IPS-NIHi7 (cell line): ENCODE results near the gene TMEM198.
A peak's percentile ranks its signal among the peaks of the same experiment; 100 is the strongest.

Experiments
- DNase-seq: peaks from one replicate; pipeline ENCODE4 v3.0.0; 2012; ENCODE audit warnings: mixed read lengths; ENCODE audit errors: extremely low spot score

Gene TMEM198

DNA sequence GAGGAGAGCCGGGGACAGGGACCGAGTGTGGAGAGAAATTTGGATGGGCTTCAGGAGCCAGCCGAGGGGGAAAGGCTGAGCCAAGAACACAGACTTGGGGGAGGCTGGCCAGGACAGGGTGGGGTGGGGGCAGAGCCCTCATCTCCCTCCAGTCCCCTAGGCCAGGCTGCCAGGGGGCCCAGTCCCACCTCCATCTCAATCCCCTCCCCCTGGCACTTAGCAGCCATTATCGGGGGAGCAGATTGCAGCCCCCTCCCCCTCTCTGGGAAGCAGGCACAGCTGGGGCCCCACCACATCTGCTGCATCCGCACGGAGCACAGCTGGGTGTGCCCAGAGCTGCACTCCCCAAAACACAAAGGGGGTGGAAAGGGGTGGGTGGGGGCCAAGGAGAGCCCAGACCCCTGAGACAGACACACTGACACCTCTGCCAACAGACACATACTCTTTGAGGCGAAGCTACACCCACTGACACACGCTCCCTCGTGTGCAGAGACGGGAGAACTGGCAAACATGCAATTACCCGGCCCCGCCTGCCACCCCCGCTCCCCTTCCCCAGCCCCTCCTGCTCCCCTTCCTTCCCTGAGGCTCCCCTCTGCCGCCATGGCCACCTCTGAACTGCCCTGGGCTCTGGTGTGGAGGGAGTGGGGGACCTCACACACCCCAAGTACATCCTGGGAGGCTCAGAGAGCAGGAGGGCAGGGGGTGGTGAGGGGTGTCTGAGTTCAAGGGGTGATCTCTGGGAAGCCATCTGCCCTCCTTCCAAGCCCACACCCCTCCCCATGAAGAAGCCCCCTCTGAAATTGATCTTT lies 34.7 kb upstream of the TMEM198 start:
- DNase-seq: no peak

- DNase-seq: peak; percentile 80
Measured at GRCh38 chr2:219509780-219510511, 33.9 kb upstream of the TMEM198 start.

DNA sequence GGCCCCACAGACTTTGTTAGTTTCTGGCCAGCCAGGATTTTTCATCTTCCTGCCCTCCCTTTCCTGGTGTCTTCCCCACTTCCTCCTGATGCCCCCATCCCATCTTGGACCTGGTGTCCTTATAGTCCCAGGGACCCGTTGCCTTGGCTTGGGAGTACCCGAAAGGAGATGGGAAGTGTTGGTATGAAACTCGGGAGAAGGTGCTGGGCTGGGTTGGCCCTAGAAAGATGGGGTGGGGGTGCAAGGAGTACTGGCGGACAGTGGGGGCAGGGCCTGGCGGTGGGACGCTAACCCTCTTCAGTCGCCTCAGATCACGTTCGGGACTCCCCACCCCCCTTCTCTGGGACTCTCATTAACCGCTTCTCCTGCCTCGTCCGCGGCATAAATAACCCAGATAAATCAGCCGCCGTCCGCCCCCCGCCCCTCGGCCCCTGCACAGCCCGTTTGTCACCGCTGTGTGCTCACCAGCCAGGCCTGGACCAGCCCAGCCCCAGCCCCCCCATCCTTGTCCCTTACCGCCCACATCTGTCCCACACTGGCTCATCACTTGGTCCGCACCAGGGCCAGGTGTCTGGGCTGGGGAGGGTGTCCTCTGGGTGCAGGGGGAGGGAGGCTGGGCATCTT lies 33.2 kb upstream of the TMEM198 start:
- no peak for DNase-seq

- DNase-seq: no peak
Measured at GRCh38 chr2:219511547-219512325, 32.1 kb upstream of the TMEM198 start.

GRCh38 chr2:219512524-219513216 lies 31.2 kb upstream of the TMEM198 start:
- DNase-seq: no peak

DNA sequence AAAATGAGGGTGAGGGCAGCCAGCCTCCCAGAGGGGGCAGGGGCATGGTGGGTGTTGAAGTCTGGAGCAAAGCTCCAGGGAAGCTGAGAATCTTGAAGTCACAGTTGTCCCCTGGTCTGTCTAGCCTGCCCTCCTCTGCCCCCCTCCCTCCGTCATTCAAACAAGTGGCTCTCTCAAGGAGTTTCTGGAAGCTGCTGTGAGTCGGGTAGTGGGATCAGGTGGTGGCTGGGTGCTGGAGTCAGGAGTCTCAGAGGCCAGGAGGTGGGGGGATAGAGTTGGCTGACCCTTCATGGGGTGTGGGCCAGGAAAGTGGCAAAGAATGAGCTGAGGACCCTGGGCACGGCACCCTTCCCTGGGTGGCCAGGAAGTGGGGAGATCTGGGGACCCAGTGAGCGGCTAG lies 30.0 kb upstream of the TMEM198 start:
- no peak for DNase-seq

GRCh38 chr2:219514196-219514761 lies 29.5 kb upstream of the TMEM198 start, which contains the start of gene ASIC4:
ASIC4 (plus strand) TSS chr2:219514482; CDS start chr2:219514725, 243 bp downstream.
- no peak for DNase-seq

DNA sequence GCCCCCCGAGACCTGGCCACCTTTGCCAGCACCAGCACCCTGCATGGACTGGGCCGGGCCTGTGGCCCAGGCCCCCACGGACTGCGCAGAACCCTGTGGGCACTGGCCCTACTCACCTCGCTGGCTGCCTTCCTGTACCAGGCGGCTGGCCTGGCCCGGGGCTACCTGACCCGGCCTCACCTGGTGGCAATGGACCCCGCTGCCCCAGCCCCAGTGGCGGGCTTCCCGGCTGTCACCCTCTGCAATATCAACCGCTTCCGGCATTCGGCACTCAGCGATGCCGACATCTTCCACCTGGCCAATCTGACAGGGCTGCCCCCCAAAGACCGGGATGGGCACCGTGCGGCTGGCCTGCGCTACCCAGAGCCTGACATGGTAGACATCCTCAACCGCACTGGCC lies 29.0 kb upstream of the TMEM198 start:
- no peak for DNase-seq

GRCh38 chr2:219515874-219516629 lies 27.8 kb upstream of the TMEM198 start:
- DNase-seq: no peak

GRCh38 chr2:219516888-219517287 lies 26.9 kb upstream of the TMEM198 start:
- DNase-seq: no peak

- no peak for DNase-seq
Measured at GRCh38 chr2:219517954-219518778, 25.7 kb upstream of the TMEM198 start.

DNA sequence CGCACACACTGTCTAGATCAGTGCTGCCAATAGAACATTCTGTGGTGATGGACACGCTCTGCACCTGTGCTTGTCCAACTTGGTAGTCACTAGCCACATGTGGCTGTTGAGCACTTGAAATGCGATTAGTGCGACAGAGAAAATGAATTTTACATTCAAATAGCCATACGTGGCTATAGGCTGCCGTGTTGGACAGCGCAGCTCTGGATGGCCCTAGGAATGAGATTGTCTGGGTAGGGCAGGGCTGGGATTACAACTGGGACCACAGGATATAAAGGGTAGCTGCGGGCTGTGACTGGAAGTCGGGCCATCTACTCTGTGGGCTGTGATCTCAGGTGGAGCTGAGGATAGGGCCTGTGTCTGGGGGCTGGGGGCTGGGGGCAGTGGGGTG lies 24.3 kb upstream of the TMEM198 start:
- DNase-seq: no peak

DNA sequence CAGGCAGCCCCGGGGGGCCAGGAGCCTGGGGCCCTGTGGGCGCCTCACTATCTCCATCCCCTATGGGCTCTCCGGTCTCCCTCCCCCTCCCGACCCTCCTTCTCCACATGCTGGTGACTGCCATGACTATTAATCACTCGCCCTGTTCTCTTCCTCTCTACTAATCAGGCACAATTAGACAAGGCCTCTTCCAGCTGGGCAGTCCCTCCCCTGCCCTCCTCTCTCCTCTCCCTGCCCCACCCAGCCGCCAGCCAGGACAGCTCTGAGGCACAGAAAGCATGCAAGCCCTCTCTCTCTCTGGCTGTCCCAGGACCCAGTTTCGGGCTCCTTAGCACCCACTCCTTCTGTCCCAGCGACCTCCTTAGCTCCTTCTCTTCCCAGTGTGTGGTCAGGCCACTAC lies 23.7 kb upstream of the TMEM198 start:
- no peak for DNase-seq

DNA sequence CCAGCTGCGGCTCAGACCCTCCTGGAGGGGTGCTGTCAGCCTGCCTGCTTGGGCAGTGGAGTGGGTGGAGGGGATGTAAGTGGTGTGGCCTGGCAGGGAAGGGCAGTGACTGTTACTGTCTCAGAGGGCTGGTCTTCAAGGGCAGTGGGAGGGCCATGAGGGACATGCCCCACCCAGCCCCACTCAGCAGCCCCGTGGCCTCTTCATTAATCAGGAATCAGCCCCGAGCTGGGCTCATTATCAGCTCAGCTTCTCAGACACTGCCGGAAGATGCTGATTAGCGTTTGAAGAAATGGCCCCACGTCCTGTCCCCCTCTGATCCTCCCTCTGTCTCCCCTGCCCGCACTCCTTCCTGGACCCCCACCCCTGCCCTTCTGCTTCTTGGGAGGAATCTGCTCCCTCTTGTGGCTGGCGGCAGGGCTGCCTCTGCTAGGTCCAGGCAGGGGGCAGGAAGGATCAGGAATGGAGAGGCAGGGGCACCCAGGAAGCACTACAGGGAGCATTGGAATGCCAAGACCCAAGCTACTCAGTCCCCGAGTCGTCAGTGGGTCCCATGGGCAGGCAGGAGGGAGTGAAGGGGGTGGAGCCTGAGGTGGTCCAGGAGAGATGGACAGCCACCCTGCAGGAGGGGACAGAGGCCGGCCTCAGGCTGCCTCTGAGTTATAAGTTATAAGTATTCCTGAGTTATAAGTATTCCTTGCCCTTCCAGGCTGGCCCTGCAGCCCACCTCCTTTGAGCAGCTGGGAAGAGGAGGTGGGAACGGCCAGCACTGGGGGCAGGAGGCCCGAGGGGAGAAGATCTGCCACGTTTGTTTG lies 22.6 kb upstream of the TMEM198 start:
- peak; percentile 90 for DNase-seq

DNA sequence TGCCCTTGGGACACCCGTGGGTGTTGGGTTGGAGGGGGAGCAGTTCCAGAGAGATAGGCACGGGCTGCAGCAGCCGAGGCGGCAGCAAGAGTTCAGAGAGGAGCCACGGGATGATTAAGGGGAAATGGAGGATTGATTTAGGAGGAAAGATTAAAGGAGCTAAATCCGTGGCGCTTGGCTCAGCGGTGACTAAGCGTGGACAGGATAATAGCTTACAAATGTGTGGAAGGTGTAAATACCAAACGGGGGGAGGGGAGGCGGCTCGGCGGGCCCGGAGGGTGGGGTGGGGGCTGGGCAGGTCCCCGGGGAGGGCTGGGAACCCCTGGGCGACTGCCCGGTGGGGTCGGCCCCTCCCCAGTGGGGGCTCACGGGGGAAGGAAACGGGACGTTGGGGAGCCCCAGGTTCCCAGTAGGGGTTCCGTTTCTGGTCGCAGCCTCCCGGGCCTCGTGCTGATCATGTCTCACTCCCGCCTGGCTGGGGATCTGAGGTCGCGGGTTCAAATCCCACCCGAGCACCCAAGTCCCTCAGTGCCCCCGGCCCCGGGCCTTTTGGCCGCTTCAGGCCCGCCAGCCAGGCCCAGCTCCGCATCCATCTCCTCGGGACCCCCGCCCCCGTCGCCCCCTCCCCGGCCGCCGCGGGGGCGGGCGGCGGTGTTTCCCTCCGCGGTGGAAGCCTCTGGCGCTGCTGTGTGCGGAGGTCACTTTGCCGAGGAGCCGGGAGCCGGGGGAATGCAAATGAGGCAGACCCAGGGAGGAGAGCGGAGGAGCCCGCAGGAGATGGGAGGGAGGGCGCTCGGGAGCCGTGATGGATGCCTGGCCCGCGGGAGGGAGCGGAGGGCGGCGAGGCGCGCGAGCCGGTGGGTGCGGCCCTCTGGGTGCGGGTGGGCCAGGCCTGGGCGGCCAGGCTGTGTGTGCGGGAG lies 21.5 kb upstream of the TMEM198 start:
- DNase-seq: peak; percentile 81

- peak; percentile 51 for DNase-seq
Measured at GRCh38 chr2:219523031-219523671, 20.7 kb upstream of the TMEM198 start.

GRCh38 chr2:219524817-219525216 lies 19.0 kb upstream of the TMEM198 start:
- DNase-seq: no peak
